Brain microvascular endothelial cell (primary cell): Measurements from ENCODE around the gene PDCD4.
"Not testable (repeated sequence)": the region's sequence is repeated elsewhere in the genome, so short reads cannot be mapped to it uniquely, and the experiment has no call there.

Source experiments
- DNase-seq: peaks from one replicate; pipeline ENCODE4 v3.0.0-alpha.2; 2020
- H3K27ac ChIP-seq: fragments of 250-450 bp; sonication (Bioruptor Pico); 2 replicates; pipeline ENCODE4 v1.5.1; 2020; ENCODE audit warnings: mild to moderate bottlenecking, moderate library complexity
- H3K27me3 ChIP-seq: fragments of 250-450 bp; sonication (Bioruptor Pico); replicated peaks from 2 replicates; pipeline ENCODE4 v1.5.1; 2020; ENCODE audit warnings: mild to moderate bottlenecking
- H3K36me3 ChIP-seq: fragments of 250-450 bp; sonication (Bioruptor Pico); replicated peaks from 2 replicates; pipeline ENCODE4 v1.5.1; 2020; ENCODE audit warnings: mild to moderate bottlenecking
- H3K4me3 ChIP-seq: 2 replicates; pipeline ENCODE4 v1.5.1; 2011; ENCODE audit warnings: low read depth, mild to moderate bottlenecking, control low read depth, low read length, moderate library complexity
- in situ Hi-C: cut with HindIII; loops from 2 replicates; pipeline ENCODE4 v1.10.0; 2017; ENCODE audit warnings: low sequenced_read_pairs, low pct_ligation_motif_present
- TF ChIP-seq, protein P1 (sequence below): IDR thresholded peaks from 2 replicates; pipeline ENCODE4 v1.5.1; 2011; ENCODE audit warnings: low read depth, mild to moderate bottlenecking, moderate library complexity, low read length, control low read depth, inconsistent platforms; ENCODE audit errors: missing control alignments

PDCD4 gene

GRCh38 chr10:110865186-110865808 is 6.4 kb upstream of the PDCD4 start:
- no peaks in the 10 kb centered on the region for H3K36me3 ChIP-seq
- no peak overlapping the region for H3K4me3 ChIP-seq
- DNase-seq = no peak
- no peak overlapping the region for H3K27ac ChIP-seq
- H3K27me3 ChIP-seq = no peaks in the 10 kb centered on the region
- in situ Hi-C loops = no loop called here
- TF ChIP-seq, protein P1, sequence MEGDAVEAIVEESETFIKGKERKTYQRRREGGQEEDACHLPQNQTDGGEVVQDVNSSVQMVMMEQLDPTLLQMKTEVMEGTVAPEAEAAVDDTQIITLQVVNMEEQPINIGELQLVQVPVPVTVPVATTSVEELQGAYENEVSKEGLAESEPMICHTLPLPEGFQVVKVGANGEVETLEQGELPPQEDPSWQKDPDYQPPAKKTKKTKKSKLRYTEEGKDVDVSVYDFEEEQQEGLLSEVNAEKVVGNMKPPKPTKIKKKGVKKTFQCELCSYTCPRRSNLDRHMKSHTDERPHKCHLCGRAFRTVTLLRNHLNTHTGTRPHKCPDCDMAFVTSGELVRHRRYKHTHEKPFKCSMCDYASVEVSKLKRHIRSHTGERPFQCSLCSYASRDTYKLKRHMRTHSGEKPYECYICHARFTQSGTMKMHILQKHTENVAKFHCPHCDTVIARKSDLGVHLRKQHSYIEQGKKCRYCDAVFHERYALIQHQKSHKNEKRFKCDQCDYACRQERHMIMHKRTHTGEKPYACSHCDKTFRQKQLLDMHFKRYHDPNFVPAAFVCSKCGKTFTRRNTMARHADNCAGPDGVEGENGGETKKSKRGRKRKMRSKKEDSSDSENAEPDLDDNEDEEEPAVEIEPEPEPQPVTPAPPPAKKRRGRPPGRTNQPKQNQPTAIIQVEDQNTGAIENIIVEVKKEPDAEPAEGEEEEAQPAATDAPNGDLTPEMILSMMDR = no peak

DNA sequence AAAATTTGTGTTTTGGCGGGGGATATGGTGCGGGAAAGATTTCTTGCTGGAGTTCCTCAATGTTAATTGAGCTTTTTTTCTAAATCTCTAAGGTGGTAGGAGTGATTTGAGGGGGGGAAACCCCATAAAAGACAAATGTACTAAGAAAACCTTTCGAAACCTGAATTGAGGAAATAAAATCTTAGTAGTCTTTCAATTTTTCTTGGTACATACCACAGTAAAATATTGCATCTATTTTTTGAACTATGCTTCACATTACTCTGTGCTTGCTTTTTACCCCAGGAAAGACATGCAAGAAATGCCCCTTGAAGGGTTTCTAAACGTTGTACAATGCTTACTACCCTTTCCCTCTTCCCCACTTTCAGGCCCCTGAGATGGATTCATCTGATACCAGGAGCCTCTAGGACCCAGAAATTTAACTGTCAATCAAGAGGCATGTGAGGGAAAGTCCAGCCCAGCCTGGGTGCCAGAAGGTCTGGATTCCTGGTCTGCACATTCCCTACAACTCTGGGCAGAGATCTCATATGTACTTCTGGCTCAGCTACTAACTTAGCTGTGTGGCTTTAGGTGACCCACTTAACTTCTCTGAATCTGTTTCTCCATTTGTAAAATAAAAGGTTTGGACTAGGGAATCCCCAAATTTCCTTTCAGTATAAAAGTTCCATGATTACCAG is 5.8 kb upstream of the PDCD4 start:
- no peaks in the 10 kb centered on the region for H3K36me3 ChIP-seq
- in situ Hi-C loops = no loop called here
- TF ChIP-seq, protein P1 = no peak
- no peak overlapping the region for H3K4me3 ChIP-seq
- no peak for DNase-seq
- no peak overlapping the region for H3K27ac ChIP-seq
- H3K27me3 ChIP-seq = no peaks in the 10 kb centered on the region

DNA sequence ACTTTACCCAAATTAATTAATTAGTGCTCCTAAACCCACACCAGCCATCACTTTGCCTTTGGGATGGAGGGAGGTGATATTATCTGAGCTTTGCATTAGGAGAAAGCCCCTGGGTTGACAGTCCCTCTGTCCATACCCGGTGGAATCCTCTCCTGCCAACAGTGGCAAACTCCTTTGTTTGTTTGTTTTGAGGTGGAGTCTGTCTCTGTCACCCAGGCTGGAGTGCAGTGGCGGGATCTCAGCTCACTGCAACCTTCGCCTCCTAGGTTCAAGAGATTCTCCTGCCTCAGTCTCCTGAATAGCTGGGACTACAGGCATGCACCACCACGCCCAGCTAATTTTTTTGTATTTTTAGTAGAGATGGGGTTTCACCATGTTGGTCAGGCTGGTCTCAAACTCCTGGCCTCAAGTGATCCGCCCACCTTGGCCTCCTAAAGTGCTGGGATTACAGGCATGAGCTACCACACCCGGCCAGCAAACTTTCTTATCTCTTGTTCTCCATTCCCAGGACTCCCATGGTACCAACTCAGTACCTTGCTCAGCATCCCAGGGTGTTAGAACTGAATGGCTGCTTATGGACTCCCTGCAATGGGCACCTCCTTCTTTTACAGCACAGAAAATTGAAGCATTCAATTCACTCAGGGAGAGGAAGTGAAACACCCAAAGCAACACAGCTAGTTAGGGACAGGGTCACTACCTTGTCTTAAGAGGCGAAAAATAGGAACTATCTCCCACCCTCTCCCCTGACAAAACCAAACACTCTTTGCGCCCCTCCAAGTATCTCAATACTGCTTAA is 4.5 kb upstream of the PDCD4 start:
- H3K27me3 ChIP-seq, DNase-seq, H3K27ac ChIP-seq, in situ Hi-C loops, H3K36me3 ChIP-seq, H3K4me3 ChIP-seq: not testable (repeated sequence)

GRCh38 chr10:110867807-110868465 is 3.8 kb upstream of the PDCD4 start:
- Histone ChIP-seq H3K27me3 (no peaks in the 10 kb centered on the region), H3K36me3 (no peaks in the 10 kb centered on the region), H3K27ac (no peak overlapping the region), H3K4me3 (no peak overlapping the region)
- TF ChIP-seq, protein P1 = no peak
- in situ Hi-C loops = no loop called here
- no peak for DNase-seq

DNA sequence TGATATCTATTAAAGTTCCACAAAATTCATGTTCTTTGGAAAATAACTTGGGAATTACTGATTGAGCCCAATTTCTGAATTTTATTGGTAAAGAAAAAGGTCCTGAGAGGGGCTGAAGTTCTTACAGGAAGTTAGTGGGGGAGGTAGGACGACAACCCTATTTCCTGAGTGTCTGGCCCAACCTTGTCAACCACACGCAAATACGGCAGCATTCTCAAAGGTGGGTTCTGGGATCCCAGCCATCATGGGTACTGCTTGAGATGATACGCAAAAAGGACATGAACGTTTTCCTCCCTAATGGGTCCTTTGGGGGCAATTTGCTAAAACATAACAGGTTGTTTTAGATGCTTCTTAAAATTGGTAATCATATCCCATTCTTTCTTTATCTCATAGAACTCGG is 2.7 kb upstream of the PDCD4 start:
- H3K27ac ChIP-seq = no peak overlapping the region
- TF ChIP-seq, protein P1 = no peak
- H3K27me3 ChIP-seq = no peaks in the 10 kb centered on the region
- no peak overlapping the region for H3K4me3 ChIP-seq
- in situ Hi-C loops = no loop called here
- no peak for DNase-seq
- no peaks in the 10 kb centered on the region for H3K36me3 ChIP-seq

GRCh38 chr10:110870823-110871297 is 868 bp upstream of the PDCD4 start:
- in situ Hi-C loops = no loop called here
- no peak overlapping the region for H3K4me3 ChIP-seq
- peak overlapping the region; percentile 87 for H3K27ac ChIP-seq
- TF ChIP-seq, protein P1 = no peak
- DNase-seq = no peak
- no peaks in the 10 kb centered on the region for H3K36me3 ChIP-seq
- H3K27me3 ChIP-seq = no peaks in the 10 kb centered on the region
